GM12801 (cell line): ENCODE measurements around the gene ASIC2.

Experiments used
- CTCF ChIP-seq: IDR thresholded peaks from one replicate; pipeline ENCODE4 v1.5.1; 2011; ENCODE audit warnings: control low read depth; ENCODE audit not compliant: insufficient read length; ENCODE audit errors: extremely low read depth

Gene ASIC2

GRCh38 chr17:33196883-33197282 lies 96.2 kb downstream of the ASIC2 start:
- no peak for TF ChIP-seq CTCF

- no peak for TF ChIP-seq CTCF
Observed at GRCh38 chr17:33192951-33193911, 99.9 kb downstream of the ASIC2 start.

GRCh38 chr17:33183487-33184026 lies 109.5 kb downstream of the ASIC2 start:
- no peak for TF ChIP-seq CTCF

GRCh38 chr17:33179151-33179550 lies 113.9 kb downstream of the ASIC2 start:
- TF ChIP-seq CTCF = no peak

GRCh38 chr17:33178681-33179080 lies 114.4 kb downstream of the ASIC2 start:
- TF ChIP-seq CTCF = no peak

- no peak for TF ChIP-seq CTCF
Observed at GRCh38 chr17:33175562-33175961, 117.5 kb downstream of the ASIC2 start.

GRCh38 chr17:33171931-33172330 lies 121.2 kb downstream of the ASIC2 start:
- TF ChIP-seq CTCF = no peak
